ENCODE results near the gene LMBRD1. TPM values are rescaled to one million over a fixed set of nuclear protein-coding genes. Genes with fewer than 3 reads are reported as not detected.
"Not testable (repeated sequence)": the region's sequence is repeated elsewhere in the genome, so short reads cannot be mapped to it uniquely, and the experiment has no call there.

The LMBRD1 gene
- total RNA-seq, 1 donor, result 36.2 TPM

- Histone ChIP-seq H3K9me3 (ENCODE audit: low read depth, low read length) (no peaks in the 10 kb centered on the region), H3K79me2 (ENCODE audit: insufficient read depth, low read length) (no peaks in the 10 kb centered on the region), H2AFZ (ENCODE audit: low read length) (no peak overlapping the region), H3K27me3 (ENCODE audit: insufficient read depth, low read length) (no peaks in the 10 kb centered on the region), H4K20me1 (ENCODE audit: insufficient read depth, low read length) (no peaks in the 10 kb centered on the region), H3K36me3 (ENCODE audit: insufficient read depth, low read length) (no peaks in the 10 kb centered on the region), H3K4me1 (ENCODE audit: insufficient read depth, low read length) (no peaks in the 10 kb centered on the region), H3K4me3 (ENCODE audit: insufficient read depth, low read length) (no peak overlapping the region), H3K4me2 (ENCODE audit: insufficient read depth, low read length) (no peak overlapping the region), H3K27ac (ENCODE audit: low read depth, low read length) (no peak overlapping the region)
- no peak for DNase-seq (ENCODE audit: insufficient read length, low spot score, missing footprints)
- TF ChIP-seq, protein P1, sequence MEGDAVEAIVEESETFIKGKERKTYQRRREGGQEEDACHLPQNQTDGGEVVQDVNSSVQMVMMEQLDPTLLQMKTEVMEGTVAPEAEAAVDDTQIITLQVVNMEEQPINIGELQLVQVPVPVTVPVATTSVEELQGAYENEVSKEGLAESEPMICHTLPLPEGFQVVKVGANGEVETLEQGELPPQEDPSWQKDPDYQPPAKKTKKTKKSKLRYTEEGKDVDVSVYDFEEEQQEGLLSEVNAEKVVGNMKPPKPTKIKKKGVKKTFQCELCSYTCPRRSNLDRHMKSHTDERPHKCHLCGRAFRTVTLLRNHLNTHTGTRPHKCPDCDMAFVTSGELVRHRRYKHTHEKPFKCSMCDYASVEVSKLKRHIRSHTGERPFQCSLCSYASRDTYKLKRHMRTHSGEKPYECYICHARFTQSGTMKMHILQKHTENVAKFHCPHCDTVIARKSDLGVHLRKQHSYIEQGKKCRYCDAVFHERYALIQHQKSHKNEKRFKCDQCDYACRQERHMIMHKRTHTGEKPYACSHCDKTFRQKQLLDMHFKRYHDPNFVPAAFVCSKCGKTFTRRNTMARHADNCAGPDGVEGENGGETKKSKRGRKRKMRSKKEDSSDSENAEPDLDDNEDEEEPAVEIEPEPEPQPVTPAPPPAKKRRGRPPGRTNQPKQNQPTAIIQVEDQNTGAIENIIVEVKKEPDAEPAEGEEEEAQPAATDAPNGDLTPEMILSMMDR (IDR thresholded peaks at IDR 0.05; ENCODE audit: extremely low read depth, low read depth, low read length), result no peak
Observed at GRCh38 chr6:69673298-69673697, 123.5 kb downstream of the LMBRD1 start.

GRCh38 chr6:69668916-69669315 lies 127.9 kb downstream of the LMBRD1 start:
- H3K4me2 ChIP-seq (ENCODE audit: insufficient read depth, low read length), result no peak overlapping the region
- no peaks in the 10 kb centered on the region for H3K27me3 ChIP-seq (ENCODE audit: insufficient read depth, low read length)
- TF ChIP-seq, protein P1 (IDR thresholded peaks at IDR 0.05; ENCODE audit: extremely low read depth, low read depth, low read length), result no peak
- no peaks in the 10 kb centered on the region for H3K79me2 ChIP-seq (ENCODE audit: insufficient read depth, low read length)
- no peak overlapping the region for H2AFZ ChIP-seq (ENCODE audit: low read length)
- H4K20me1 ChIP-seq (ENCODE audit: insufficient read depth, low read length), result no peaks in the 10 kb centered on the region
- no peaks in the 10 kb centered on the region for H3K4me1 ChIP-seq (ENCODE audit: insufficient read depth, low read length)
- H3K4me3 ChIP-seq (ENCODE audit: insufficient read depth, low read length), result no peak overlapping the region
- no peaks in the 10 kb centered on the region for H3K36me3 ChIP-seq (ENCODE audit: insufficient read depth, low read length)
- no peak overlapping the region for H3K27ac ChIP-seq (ENCODE audit: low read depth, low read length)
- DNase-seq (ENCODE audit: insufficient read length, low spot score, missing footprints), result no peak
- H3K9me3 ChIP-seq (ENCODE audit: low read depth, low read length), result no peaks in the 10 kb centered on the region

GRCh38 chr6:69666779-69667178 lies 130.0 kb downstream of the LMBRD1 start:
- not testable (repeated sequence) for H3K9me3 ChIP-seq (ENCODE audit: low read depth, low read length); H4K20me1 ChIP-seq (ENCODE audit: insufficient read depth, low read length); H3K4me1 ChIP-seq (ENCODE audit: insufficient read depth, low read length); H3K4me2 ChIP-seq (ENCODE audit: insufficient read depth, low read length); H2AFZ ChIP-seq (ENCODE audit: low read length); H3K27me3 ChIP-seq (ENCODE audit: insufficient read depth, low read length); H3K36me3 ChIP-seq (ENCODE audit: insufficient read depth, low read length); H3K27ac ChIP-seq (ENCODE audit: low read depth, low read length); DNase-seq (ENCODE audit: insufficient read length, low spot score, missing footprints); H3K79me2 ChIP-seq (ENCODE audit: insufficient read depth, low read length); H3K4me3 ChIP-seq (ENCODE audit: insufficient read depth, low read length)

- H2AFZ ChIP-seq (ENCODE audit: low read length), result no peak overlapping the region
- TF ChIP-seq, protein P1 (IDR thresholded peaks at IDR 0.05; ENCODE audit: extremely low read depth, low read depth, low read length), result no peak
- no peaks in the 10 kb centered on the region for H4K20me1 ChIP-seq (ENCODE audit: insufficient read depth, low read length)
- no peaks in the 10 kb centered on the region for H3K9me3 ChIP-seq (ENCODE audit: low read depth, low read length)
- no peaks in the 10 kb centered on the region for H3K36me3 ChIP-seq (ENCODE audit: insufficient read depth, low read length)
- no peak overlapping the region for H3K4me2 ChIP-seq (ENCODE audit: insufficient read depth, low read length)
- no peaks in the 10 kb centered on the region for H3K4me1 ChIP-seq (ENCODE audit: insufficient read depth, low read length)
- no peaks in the 10 kb centered on the region for H3K27me3 ChIP-seq (ENCODE audit: insufficient read depth, low read length)
- no peak overlapping the region for H3K27ac ChIP-seq (ENCODE audit: low read depth, low read length)
- H3K4me3 ChIP-seq (ENCODE audit: insufficient read depth, low read length), result no peak overlapping the region
- H3K79me2 ChIP-seq (ENCODE audit: insufficient read depth, low read length), result no peaks in the 10 kb centered on the region
- no peak for DNase-seq (ENCODE audit: insufficient read length, low spot score, missing footprints)
Observed at GRCh38 chr6:69665437-69665836, 131.4 kb downstream of the LMBRD1 start.

Measured in osteoblast (primary cell).